Brain microvascular endothelial cell (primary cell): ENCODE measurements around the gene TAGLN2.

Source experiments
- DNase-seq: peaks from one replicate; pipeline ENCODE4 v3.0.0-alpha.2; 2020
- H3K27ac ChIP-seq: fragments of 250-450 bp; sonication (Bioruptor Pico); 2 replicates; pipeline ENCODE4 v1.5.1; 2020; ENCODE audit warnings: mild to moderate bottlenecking, moderate library complexity
- H3K27me3 ChIP-seq: fragments of 250-450 bp; sonication (Bioruptor Pico); replicated peaks from 2 replicates; pipeline ENCODE4 v1.5.1; 2020; ENCODE audit warnings: mild to moderate bottlenecking
- H3K36me3 ChIP-seq: fragments of 250-450 bp; sonication (Bioruptor Pico); replicated peaks from 2 replicates; pipeline ENCODE4 v1.5.1; 2020; ENCODE audit warnings: mild to moderate bottlenecking
- H3K4me3 ChIP-seq: 2 replicates; pipeline ENCODE4 v1.5.1; 2011; ENCODE audit warnings: low read depth, mild to moderate bottlenecking, control low read depth, low read length, moderate library complexity
- in situ Hi-C: cut with HindIII; loops from 2 replicates; pipeline ENCODE4 v1.10.0; 2017; ENCODE audit warnings: low sequenced_read_pairs, low pct_ligation_motif_present
- TF ChIP-seq, protein P1 (sequence below): IDR thresholded peaks from 2 replicates; pipeline ENCODE4 v1.5.1; 2011; ENCODE audit warnings: low read depth, mild to moderate bottlenecking, moderate library complexity, low read length, control low read depth, inconsistent platforms; ENCODE audit errors: missing control alignments

Gene TAGLN2

DNA sequence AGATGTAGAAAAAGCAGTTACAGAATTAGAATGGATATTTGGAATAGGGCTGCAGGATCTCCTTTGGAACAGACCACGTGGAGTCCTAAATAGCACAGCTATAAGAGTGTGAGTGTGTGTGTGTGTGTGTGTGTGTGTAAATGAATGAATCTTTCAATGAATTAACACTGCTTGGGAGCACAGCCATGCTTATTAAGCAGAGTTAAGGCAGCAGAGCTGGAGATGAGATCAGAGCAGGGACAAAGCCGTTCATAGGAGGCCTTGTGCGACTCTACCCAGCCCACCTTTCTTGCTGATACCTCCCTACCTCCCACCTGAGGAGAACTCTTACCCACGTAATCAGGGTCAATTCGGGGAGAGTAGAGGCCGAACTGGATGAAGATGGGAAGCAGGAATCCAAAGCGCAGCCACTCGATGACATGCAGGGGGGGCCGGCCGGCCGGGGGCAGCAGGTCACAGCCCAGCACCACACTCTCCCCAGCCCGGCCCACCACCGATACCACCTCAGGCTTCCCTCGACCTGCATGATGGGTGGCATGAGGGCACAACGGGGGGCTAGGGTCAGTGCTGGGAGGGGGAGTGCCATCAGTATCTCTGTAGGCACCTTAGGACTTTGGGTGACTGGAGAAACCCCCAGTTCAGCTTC, 17.4 kb upstream of the TAGLN2 start:
- TF ChIP-seq, protein P1, sequence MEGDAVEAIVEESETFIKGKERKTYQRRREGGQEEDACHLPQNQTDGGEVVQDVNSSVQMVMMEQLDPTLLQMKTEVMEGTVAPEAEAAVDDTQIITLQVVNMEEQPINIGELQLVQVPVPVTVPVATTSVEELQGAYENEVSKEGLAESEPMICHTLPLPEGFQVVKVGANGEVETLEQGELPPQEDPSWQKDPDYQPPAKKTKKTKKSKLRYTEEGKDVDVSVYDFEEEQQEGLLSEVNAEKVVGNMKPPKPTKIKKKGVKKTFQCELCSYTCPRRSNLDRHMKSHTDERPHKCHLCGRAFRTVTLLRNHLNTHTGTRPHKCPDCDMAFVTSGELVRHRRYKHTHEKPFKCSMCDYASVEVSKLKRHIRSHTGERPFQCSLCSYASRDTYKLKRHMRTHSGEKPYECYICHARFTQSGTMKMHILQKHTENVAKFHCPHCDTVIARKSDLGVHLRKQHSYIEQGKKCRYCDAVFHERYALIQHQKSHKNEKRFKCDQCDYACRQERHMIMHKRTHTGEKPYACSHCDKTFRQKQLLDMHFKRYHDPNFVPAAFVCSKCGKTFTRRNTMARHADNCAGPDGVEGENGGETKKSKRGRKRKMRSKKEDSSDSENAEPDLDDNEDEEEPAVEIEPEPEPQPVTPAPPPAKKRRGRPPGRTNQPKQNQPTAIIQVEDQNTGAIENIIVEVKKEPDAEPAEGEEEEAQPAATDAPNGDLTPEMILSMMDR: no peak
- no peak overlapping the region for H3K27ac ChIP-seq
- no peaks in the 10 kb centered on the region for H3K36me3 ChIP-seq
- DNase-seq: no peak
- H3K4me3 ChIP-seq: no peak overlapping the region
- H3K27me3 ChIP-seq: peaks cover 18% of the 10 kb centered on the region
- in situ Hi-C loops: no loop called here

DNA sequence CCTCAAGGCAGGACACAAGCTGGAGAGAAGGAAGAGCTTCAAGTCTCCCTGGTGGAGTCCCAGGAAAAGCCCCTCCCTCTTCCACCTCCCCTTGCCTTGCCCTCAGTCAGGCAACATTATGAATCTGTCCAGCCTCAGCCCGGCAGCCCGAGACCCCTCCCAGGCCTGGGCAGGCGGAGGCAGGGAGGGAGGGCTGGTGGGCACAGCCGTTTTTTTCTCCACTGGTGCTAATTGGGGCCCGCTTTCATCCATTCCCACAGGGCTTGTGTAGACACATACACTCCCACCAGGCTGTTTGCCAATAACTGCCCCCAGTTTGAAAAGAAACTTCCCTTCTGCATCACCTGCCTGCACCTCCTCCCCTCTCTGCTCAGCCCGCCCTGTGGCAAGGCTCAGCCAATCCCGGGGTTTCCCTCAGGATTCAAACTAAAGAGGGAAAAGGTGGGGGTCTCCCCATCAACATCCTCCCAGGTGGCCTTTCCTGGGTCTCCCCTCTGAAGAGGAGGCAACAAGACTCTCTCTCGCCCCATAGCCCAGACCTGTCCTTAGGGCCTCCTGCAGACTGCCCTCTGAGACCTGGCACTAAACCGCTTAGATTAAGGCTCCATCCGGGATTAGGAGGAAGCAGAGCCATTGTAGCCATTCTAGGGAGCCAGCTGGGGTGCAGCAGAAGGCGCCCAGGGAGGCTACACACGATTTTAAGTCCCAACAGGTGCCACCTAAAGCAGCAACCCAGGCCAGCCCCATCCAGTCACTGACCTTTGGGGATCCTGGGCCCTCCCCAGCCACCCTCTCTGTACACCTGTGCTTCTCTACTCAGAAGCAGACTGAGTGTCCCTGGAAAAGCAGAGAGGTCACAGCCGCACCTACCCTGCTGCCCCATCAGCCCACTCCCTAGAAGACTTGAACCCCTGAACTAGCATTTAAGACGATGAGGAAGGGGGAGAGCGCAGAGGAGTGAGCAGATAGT, 16.6 kb upstream of the TAGLN2 start:
- TF ChIP-seq, protein P1: no peak

DNA sequence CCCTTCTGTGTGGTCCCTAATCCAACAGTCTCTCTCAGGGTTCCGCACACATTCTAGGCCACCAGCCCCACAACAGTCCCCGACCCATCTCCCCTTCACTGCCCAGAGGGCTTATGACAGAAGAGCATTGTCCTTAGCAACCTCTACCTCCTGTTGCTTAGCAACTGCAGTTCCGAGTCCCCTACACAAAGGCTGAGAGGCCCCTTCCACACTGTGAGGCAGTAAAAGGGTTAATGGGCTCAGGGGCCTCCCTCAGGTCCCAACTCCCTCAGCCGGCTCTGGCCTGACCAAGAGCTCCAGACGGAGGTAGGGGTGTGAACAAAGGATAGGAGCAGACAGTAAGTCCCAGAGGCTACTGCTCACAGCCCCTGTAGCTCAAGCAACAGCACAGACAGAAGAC, 15.8 kb upstream of the TAGLN2 start:
- H3K36me3 ChIP-seq: no peaks in the 10 kb centered on the region
- no peak overlapping the region for H3K4me3 ChIP-seq
- DNase-seq: no peak
- peaks cover 18% of the 10 kb centered on the region for H3K27me3 ChIP-seq
- H3K27ac ChIP-seq: no peak overlapping the region
- TF ChIP-seq, protein P1: no peak
- in situ Hi-C loops: no loop called here

More for the DNA sequence above, 16.6 kb upstream of the TAGLN2 start:
- no peaks in the 10 kb centered on the region for H3K36me3 ChIP-seq
- H3K27me3 ChIP-seq: peaks cover 18% of the 10 kb centered on the region
- in situ Hi-C loops: no loop called here
- H3K4me3 ChIP-seq: no peak overlapping the region
- no peak for DNase-seq
- no peak overlapping the region for H3K27ac ChIP-seq

DNA sequence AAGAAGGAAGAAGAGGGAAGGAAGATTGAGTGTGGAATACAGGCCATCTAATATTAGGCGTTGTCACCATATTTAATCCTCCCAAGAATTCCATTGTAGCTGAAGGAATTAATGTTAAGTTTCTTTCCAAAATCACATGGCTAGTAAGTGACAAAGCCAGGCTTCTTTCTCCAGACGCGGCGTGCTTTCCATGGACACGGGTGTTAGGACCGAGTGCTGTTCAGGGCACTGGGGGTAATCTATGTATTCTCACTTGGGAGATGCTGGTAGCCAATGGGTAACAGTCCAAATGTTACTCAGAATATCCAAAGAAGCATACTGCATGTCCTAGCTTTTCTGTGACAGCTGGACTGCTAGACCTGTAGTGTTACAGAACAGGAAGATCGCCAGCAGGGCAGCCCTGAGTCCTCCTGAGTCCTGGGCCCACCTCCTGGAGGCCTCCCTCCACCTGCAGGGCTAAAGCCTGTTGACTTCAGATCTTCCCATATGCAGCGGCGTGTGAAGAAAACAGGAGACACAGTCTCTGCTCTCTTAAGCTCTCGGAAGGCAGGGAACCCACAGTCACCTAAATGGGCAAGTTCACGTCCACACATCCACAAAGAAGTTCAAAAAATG, 14.8 kb upstream of the TAGLN2 start:
- in situ Hi-C loops: no loop called here
- H3K27me3 ChIP-seq: peaks cover 10% of the 10 kb centered on the region
- TF ChIP-seq, protein P1: no peak
- H3K27ac ChIP-seq: no peak overlapping the region
- DNase-seq: no peak
- H3K36me3 ChIP-seq: no peaks in the 10 kb centered on the region
- H3K4me3 ChIP-seq: no peak overlapping the region

DNA sequence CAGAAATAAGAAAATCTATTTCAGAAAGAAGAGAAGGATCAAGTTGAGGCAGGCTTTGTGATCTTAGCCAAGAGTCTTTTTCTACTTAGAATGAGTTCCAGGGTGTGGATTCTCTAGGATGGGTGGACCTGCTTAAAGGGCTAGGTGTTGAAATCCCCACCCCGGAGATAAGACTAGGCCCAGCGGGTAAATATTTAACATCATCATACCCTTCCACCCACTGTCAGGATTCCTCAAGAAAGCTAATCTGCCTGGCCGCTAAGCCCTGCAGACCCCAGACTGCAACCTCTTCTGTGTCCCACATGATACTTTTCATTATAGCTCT, 14.3 kb upstream of the TAGLN2 start:
- in situ Hi-C loops: no loop called here
- no peak for DNase-seq
- TF ChIP-seq, protein P1: no peak

More for the DNA sequence above, 14.3 kb upstream of the TAGLN2 start:
- no peak overlapping the region for H3K4me3 ChIP-seq
- no peaks in the 10 kb centered on the region for H3K36me3 ChIP-seq
- H3K27me3 ChIP-seq: peaks cover 6% of the 10 kb centered on the region
- H3K27ac ChIP-seq: no peak overlapping the region
